GM12875 (cell line): Measurements from ENCODE around the gene CARD19.

ENCODE experiments used
- H3K4me3 ChIP-seq: one replicate; pipeline ENCODE4 v1.5.1; 2011; ENCODE audit warnings: low read depth, low read length, control low read depth
- TF ChIP-seq, protein P1 (sequence below): IDR thresholded peaks from 2 replicates; pipeline ENCODE4 v1.5.1; 2011; ENCODE audit warnings: low read depth, mild to moderate bottlenecking, control low read depth, inconsistent platforms, low read length, moderate library complexity, borderline replicate concordance; ENCODE audit not compliant: insufficient read depth

CARD19 gene

DNA sequence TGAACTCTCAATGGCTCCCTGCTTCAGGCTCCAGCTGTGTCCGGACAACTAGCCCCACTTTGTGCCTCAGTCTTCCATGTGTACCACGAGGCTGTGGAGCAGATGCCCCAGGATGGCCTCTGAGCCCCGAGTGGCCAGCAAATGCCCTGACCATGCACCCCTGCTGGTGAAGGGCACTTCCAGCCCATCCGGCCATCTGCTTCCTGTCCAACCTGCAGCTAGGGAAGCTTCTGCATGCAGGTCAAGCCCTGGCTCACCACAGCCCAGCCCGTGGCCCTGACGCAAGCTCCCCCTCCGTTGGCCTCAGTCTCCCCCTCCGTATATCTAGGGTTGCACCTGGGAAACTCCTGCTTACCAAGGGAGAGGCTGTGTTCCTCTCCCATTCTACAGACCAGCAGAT is 33.3 kb downstream of the CARD19 start:
- no peak overlapping the region for H3K4me3 ChIP-seq
- TF ChIP-seq, protein P1, sequence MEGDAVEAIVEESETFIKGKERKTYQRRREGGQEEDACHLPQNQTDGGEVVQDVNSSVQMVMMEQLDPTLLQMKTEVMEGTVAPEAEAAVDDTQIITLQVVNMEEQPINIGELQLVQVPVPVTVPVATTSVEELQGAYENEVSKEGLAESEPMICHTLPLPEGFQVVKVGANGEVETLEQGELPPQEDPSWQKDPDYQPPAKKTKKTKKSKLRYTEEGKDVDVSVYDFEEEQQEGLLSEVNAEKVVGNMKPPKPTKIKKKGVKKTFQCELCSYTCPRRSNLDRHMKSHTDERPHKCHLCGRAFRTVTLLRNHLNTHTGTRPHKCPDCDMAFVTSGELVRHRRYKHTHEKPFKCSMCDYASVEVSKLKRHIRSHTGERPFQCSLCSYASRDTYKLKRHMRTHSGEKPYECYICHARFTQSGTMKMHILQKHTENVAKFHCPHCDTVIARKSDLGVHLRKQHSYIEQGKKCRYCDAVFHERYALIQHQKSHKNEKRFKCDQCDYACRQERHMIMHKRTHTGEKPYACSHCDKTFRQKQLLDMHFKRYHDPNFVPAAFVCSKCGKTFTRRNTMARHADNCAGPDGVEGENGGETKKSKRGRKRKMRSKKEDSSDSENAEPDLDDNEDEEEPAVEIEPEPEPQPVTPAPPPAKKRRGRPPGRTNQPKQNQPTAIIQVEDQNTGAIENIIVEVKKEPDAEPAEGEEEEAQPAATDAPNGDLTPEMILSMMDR = no peak

DNA sequence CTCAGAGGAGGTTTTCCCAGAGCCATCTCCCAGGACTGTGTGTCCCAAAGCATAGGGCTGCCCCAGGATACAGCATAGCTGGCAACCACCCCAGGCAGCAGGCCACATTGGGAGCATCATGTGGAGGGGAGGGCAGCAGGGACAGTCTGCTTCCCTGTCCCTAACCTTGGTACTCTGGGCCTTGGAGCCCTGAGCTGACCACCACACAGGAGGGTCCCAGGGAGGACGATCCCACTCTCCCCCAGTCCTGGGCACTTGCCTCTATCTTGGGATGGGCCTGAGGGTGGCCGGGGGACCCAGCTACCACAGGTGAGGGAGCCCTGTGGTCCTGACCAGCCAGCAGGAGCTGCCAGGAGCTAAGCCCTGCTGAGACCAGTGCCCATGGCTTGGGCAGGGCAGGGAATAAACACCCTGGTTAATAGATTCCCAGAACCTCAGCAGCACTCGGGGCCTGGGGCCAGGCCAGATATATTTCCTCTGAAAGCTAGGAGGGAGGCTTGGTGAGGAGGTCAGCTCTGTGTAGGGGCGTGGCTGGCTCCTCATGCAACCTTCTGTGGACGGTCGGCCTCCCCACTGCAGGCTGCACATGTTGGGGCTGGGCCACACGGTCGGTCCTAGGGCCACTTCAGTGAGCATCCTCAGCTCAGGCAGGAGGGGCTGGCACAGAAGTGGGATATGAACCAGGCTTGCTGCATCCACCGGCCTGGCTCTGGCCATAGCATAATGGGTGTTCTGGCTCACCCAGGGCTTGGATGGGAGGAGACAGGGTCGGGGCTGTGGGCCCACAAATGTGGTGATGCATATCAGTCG is 33.9 kb downstream of the CARD19 start:
- TF ChIP-seq, protein P1 = no peak
- no peak overlapping the region for H3K4me3 ChIP-seq

DNA sequence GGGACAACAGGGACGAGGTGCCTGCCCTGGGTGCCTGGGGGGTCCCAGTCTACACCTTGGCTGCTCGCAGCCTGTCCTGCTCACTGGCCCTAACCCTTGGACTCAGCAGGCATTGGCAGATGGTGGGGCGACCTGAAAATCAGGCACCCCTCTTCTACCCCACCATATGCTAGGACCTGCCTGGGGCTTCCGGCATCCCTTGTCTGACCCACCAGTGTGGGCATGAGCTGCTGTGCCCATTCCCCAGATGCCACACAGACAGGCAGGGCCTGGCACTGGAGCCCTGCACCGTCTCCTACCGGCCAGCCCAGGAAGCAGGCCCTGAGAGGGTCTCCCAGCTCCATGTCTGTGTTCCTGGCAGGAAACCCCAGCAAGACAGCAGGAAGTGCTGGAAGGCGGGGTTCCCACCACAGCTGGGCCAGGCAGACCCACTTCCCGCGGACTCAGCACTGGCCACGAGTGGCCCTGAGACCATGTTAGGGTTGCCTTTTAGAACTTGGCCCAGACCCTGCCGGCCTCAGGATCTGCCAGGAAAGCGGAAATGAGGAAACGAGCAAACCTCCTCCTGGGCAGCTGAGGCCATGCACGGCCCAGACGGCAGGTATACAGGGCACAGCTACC is 35.0 kb downstream of the CARD19 start:
- TF ChIP-seq, protein P1 = no peak
- no peak overlapping the region for H3K4me3 ChIP-seq

DNA sequence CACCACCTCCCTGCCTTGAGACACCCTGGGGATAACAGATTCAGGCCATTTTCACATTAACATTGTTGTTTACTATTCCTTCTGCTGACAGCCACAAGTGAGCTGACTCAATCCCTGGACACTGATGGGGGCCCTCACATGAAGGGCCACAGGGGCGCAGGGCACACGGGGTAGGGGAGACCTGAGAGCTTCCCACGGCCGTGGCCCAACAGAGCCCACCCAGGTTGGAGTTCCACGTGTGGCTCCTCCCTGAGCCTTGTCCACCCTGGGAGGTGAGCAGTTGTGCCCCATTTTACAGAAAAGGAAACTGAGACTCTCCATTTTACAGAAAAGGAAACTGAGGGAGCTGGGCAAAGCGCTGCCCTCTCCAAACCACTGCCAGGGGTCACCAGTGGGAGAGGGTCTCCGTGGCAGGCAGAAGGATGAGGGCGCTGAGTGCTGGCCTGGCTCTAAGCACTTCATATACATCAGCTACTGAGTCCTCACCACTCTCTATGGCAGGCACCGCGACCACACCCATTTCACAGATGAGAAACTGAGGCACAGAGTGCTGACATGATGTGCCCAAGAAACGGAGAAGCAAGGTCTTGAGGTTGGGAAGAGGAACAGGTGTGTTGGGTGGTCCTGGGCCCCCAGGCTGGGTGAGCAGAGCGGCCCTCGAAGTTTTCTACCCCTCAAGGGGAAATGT is 35.7 kb downstream of the CARD19 start:
- H3K4me3 ChIP-seq = no peak overlapping the region

DNA sequence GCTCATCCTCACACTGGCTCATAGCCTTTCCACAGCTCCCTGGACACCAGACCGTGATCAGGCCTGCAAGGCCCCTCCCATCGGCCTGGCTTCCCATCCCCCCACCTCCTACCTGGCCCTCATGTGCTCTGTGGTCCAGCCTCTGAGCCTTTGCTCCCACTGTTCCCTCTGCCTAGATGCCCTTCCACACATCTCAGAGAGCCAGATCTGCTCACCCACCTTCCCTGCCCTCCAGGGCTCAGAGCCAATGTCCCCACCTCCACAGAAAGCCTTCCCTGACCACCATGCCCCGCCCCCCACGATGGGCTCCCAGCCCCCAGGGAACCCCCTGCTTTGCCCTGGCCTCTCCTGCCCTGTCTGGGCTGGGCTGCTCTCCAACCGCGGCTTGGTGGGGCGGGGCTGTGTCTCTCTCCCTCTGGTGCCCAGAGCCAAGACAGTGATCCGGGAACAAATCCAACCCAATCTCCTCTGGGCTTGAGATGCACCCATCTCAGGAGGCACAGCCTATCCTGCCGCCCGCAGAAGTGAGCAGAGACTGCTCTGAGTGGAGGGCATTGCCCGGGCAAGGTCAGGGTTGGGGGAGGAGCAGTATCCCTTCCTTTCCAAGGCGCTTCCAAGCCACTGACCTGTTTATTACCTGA is 36.4 kb downstream of the CARD19 start:
- H3K4me3 ChIP-seq = no peak overlapping the region
- TF ChIP-seq, protein P1 = no peak

More for the DNA sequence above, 35.7 kb downstream of the CARD19 start:
- TF ChIP-seq, protein P1 = no peak

DNA sequence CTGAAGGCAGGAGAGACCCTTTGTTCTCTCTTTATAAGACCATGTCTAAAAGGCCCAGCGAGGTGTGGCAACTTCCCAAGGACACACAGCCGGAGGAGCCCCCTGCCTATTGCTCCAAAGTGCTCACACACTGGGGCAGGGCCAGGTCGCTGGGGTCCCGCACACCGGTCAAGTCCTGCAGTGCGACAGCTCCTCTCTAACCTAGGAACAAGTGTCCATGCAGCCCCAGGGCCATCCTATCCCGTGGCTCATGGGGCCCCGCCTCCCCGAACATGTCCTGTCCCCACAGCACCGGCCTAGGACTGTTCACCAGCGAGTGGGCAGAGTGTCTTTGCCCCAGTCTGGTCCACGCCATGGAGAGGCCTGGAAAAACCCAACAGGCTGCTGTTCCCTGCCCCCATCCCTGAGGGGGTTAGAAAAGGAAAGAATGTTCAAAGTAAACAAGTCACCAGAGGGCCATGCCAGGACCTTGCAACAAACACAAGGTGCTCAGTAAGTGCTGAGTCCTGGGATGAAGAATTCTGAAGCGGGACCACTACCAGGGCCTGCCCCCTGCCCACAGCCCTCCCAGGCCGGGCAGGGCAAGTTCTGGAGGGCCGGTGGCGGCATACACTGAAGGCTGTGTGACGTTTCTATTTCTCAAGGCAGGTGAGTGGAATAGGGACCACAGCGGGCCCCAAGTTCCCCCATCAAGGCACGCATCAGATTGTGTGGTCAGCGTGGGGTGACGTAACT is 37.1 kb downstream of the CARD19 start:
- TF ChIP-seq, protein P1 = no peak
- peak overlapping the region; percentile 67 for H3K4me3 ChIP-seq
